Measurements from ENCODE around the gene MYO1D. TPM values are rescaled to one million over a fixed set of nuclear protein-coding genes. Genes with fewer than 3 reads are reported as not detected.

The MYO1D gene
- total and polyA plus RNA-seq, 2 donors (not counting 3 experiments of a cell fraction or from before 2014, with no cell fraction given): 37.8 to 85.5 TPM

DNA sequence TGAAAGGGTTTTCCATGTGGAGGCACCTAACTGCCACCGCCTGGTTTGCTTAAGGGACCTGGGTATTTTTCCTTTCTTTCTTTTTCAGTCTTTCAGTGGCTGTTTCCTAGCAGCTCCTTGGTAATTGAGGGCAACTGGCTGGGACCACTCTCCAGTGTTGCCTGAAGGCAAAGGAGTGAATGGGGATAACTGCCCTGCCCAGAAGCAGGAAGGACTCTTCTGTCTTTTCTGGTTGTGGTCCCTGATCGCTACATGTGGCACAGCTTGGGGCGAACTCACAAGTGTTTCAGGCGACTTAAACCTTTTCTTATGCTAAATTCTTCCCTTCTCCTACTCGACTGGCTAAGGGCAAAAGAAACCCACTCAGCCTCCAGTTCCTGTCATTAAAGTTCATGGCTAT lies 40.9 kb upstream of the MYO1D start:
- H3K27me3 ChIP-seq (ENCODE audit: control insufficient read depth in 2 of 2, insufficient read depth in 2 of 2, low read length in 2 of 2): peaks cover 0 to 8% of the 10 kb centered on the region in 2 experiments
- ChIA-PET POLR2A (no interaction called here), CTCF (no interaction called here)
- H3K4me2 ChIP-seq (ENCODE audit: insufficient read depth, low read length): no peak overlapping the region
- H3K79me2 ChIP-seq (ENCODE audit: control insufficient read depth, insufficient read depth, low read length): no peaks in the 10 kb centered on the region
- intact Hi-C loops (cut with micrococcal nuclease) (no loop called here), dilution Hi-C loops (cut with MboI; ENCODE audit: extremely low pct_ligation_motif_present, low sequenced_read_pairs) (no loop called here)
- no peak overlapping the region for H2AFZ ChIP-seq (ENCODE audit: low read depth, low read length)
- no peak overlapping the region for H3K9ac ChIP-seq (replicated peaks; ENCODE audit: extremely low read depth, insufficient read depth, low read length)
- FAIRE-seq (no peak), DNase-seq (ENCODE audit: low read depth, low spot score) (no peak)
- no peak overlapping the region for H3K4me3 ChIP-seq (replicated peaks in 1 of 3; ENCODE audit: insufficient read depth in 1 of 3, low read depth in 1 of 3, low read length in 3 of 3)
- no peaks in the 10 kb centered on the region for H3K36me3 ChIP-seq (ENCODE audit: control insufficient read depth in 2 of 2, extremely low read depth in 1 of 2, insufficient read depth in 2 of 2, low read length in 2 of 2)
- H3K9me3 ChIP-seq (replicated peaks; ENCODE audit: control insufficient read depth, insufficient read depth, low read length): no peaks in the 10 kb centered on the region
- H3K4me1 ChIP-seq (ENCODE audit: control insufficient read depth, extremely low read depth, insufficient read depth, low read length): no peaks in the 10 kb centered on the region
- no peak overlapping the region for H3K27ac ChIP-seq (ENCODE audit: insufficient read depth, low read depth, low read length)
- H4K20me1 ChIP-seq (replicated peaks; ENCODE audit: control insufficient read depth, extremely low read depth, insufficient read depth, low read length): no peaks in the 10 kb centered on the region
- BruUV-seq (replicated peaks): no TSS peak
- TF ChIP-seq POLR2A (IDR thresholded peaks at IDR 0.05; ENCODE audit: low read depth, low read length): no peak
- TF ChIP-seq FOS (IDR thresholded peaks at IDR 0.05; ENCODE audit: borderline replicate concordance, insufficient read depth, low read length): no peak
- H3K9me1 ChIP-seq (replicated peaks; ENCODE audit: control insufficient read depth, extremely low read depth, insufficient read depth, low read length): no peaks in the 10 kb centered on the region

DNA sequence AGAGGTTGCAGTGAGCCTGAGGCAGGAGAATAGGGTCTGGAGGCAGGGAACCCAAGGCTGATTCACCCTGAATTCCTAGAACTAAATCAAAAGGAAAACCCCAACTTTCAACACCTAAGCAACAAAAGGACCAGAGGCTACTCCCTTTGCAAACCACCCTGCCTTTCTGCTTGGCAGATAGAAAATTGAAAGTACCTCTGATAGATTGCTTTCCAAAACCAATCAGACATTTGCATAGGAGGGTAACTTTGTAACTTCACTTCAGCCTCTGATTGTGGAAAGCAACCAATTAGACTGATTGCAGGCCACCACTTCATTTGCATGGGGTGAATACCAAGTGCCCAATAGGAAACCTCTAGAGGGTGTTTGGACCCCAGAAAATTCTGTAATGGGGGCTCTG lies 40.2 kb upstream of the MYO1D start:
- DNase-seq (ENCODE audit: low read depth, low spot score) (no peak), FAIRE-seq (no peak)
- intact Hi-C loops (cut with micrococcal nuclease) (no loop called here), dilution Hi-C loops (cut with MboI; ENCODE audit: extremely low pct_ligation_motif_present, low sequenced_read_pairs) (no loop called here)
- no peaks in the 10 kb centered on the region for H3K9me1 ChIP-seq (replicated peaks; ENCODE audit: control insufficient read depth, extremely low read depth, insufficient read depth, low read length)
- H3K27me3 ChIP-seq (ENCODE audit: control insufficient read depth in 2 of 2, insufficient read depth in 2 of 2, low read length in 2 of 2): peaks cover 0 to 8% of the 10 kb centered on the region in 2 experiments
- H3K4me1 ChIP-seq (ENCODE audit: control insufficient read depth, extremely low read depth, insufficient read depth, low read length): peaks cover 4% of the 10 kb centered on the region
- H3K27ac ChIP-seq (ENCODE audit: insufficient read depth, low read depth, low read length): no peak overlapping the region
- no peak for TF ChIP-seq POLR2A (IDR thresholded peaks at IDR 0.05; ENCODE audit: low read depth, low read length)
- no peak for TF ChIP-seq GATA2 (IDR thresholded peaks at IDR 0.05; ENCODE audit: insufficient read depth, insufficient read length, low read depth, low read length)
- no peak for TF ChIP-seq EZH2 (IDR thresholded peaks at IDR 0.05; ENCODE audit: borderline replicate concordance, low read depth, low read length, severe bottlenecking)
- TF ChIP-seq CTCF (IDR thresholded peaks at IDR 0.05; ENCODE audit: extremely low read depth in 1 of 2, insufficient read depth in 1 of 2, low read depth in 1 of 2, low read length in 2 of 2): no peak
- TF ChIP-seq JUN (IDR thresholded peaks at IDR 0.05; ENCODE audit: borderline replicate concordance, insufficient read depth, insufficient read length, low read depth): no peak
- TF ChIP-seq FOS (IDR thresholded peaks at IDR 0.05; ENCODE audit: borderline replicate concordance, insufficient read depth, low read length): no peak
- no peak for TF ChIP-seq POLR2AphosphoS5 (IDR thresholded peaks at IDR 0.05; ENCODE audit: insufficient read depth, low read depth, low read length)
- TF ChIP-seq MYC (IDR thresholded peaks at IDR 0.05; ENCODE audit: low read depth, low read length): no peak
- no peak for TF ChIP-seq MAX (IDR thresholded peaks at IDR 0.05; ENCODE audit: insufficient read depth, insufficient read length)
- H4K20me1 ChIP-seq (replicated peaks; ENCODE audit: control insufficient read depth, extremely low read depth, insufficient read depth, low read length): no peaks in the 10 kb centered on the region
- no peak overlapping the region for H2AFZ ChIP-seq (ENCODE audit: low read depth, low read length)
- no peak overlapping the region for H3K9ac ChIP-seq (replicated peaks; ENCODE audit: extremely low read depth, insufficient read depth, low read length)
- H3K36me3 ChIP-seq (ENCODE audit: control insufficient read depth in 2 of 2, extremely low read depth in 1 of 2, insufficient read depth in 2 of 2, low read length in 2 of 2): no peaks in the 10 kb centered on the region
- H3K4me3 ChIP-seq (replicated peaks in 1 of 3; ENCODE audit: insufficient read depth in 1 of 3, low read depth in 1 of 3, low read length in 3 of 3): no peak overlapping the region
- no peak overlapping the region for H3K4me2 ChIP-seq (ENCODE audit: insufficient read depth, low read length)
- ChIA-PET CTCF (interaction anchor here (1.4 to 2.2 kb wide), 4 partner anchors 12 to 834 kb away, joined by 3 to 8 read pairs (median 6); partner anchors contain the start of gene MYO1D), POLR2A (no interaction called here)
- no peaks in the 10 kb centered on the region for H3K79me2 ChIP-seq (ENCODE audit: control insufficient read depth, insufficient read depth, low read length)
- no peaks in the 10 kb centered on the region for H3K9me3 ChIP-seq (replicated peaks; ENCODE audit: control insufficient read depth, insufficient read depth, low read length)
- no TSS peak for BruUV-seq (replicated peaks)
